ENCODE results near the gene UBE2G2. TPM values are rescaled to one million over a fixed set of nuclear protein-coding genes. Genes with fewer than 3 reads are reported as not detected.

Gene UBE2G2
- total RNA-seq, 2 donors from 2014 or later, result 67.7 to 138 TPM

DNA sequence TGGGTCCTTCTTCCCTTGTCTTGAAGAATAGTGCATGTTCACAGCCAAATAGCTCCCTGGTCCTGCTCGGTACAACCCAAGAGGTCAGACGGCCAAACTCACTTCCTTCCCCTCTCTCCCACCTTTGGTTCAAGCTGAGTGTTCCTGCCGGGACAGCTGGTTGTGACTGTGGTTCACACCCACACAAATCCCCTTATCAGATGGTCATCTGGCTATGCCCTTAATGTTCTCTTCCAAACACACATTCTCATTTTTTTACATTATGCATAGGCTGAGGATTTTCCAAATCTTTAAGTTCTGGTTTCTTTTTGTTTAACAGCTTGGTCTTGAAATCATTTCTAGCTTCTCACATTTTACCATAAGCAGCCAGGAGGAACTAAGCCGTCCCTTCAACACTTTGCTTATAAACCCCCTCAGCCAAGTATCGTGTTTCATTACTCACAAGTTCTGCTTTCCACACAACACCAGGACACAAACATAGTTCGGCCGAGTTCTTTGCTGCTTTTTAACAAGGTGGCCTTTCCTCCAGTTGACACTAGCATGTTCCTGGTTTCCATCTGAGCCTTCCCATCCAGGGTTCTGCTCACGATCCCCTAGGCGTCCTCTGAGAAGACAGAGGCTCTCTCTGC, 70.6 kb downstream of the UBE2G2 start:
- H3K27me3 ChIP-seq (replicated peaks; ENCODE audit: insufficient read depth), result no peaks in the 10 kb centered on the region
- no peaks in the 10 kb centered on the region for H3K9me3 ChIP-seq
- H3K4me1 ChIP-seq (ENCODE audit: control insufficient read depth in 1 of 2, low read depth in 2 of 2), result no peaks in the 10 kb centered on the region
- H3K36me3 ChIP-seq, result no peaks in the 10 kb centered on the region
- TF ChIP-seq, protein P1, sequence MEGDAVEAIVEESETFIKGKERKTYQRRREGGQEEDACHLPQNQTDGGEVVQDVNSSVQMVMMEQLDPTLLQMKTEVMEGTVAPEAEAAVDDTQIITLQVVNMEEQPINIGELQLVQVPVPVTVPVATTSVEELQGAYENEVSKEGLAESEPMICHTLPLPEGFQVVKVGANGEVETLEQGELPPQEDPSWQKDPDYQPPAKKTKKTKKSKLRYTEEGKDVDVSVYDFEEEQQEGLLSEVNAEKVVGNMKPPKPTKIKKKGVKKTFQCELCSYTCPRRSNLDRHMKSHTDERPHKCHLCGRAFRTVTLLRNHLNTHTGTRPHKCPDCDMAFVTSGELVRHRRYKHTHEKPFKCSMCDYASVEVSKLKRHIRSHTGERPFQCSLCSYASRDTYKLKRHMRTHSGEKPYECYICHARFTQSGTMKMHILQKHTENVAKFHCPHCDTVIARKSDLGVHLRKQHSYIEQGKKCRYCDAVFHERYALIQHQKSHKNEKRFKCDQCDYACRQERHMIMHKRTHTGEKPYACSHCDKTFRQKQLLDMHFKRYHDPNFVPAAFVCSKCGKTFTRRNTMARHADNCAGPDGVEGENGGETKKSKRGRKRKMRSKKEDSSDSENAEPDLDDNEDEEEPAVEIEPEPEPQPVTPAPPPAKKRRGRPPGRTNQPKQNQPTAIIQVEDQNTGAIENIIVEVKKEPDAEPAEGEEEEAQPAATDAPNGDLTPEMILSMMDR (IDR thresholded peaks at IDR 0.05), result no peak
- DNase-seq (ENCODE audit: low spot score) (no peak), ATAC-seq (ENCODE audit: insufficient number of reproducible peaks, low FRiP score, low read depth) (no peak)
- H3K27ac ChIP-seq, result no peak overlapping the region
- H3K4me3 ChIP-seq, result no peak overlapping the region

DNA sequence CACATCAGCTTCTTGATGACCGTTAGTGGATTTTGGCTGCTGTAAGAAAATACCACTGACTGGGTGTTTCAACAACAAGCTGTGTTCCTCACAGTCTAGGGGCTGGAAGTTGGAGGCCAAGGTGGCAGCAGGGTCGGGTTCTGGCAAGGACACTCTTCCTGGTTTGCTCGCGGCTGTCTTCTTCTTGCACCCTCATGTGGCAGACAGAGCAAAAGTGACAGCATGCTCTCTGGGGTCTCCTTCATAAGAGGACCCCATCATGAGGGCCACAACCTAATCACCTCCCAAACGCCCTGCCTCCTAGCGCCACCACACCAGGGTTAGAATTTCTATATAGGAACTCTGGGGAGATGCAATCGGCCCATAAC, 71.6 kb downstream of the UBE2G2 start:
- TF ChIP-seq, protein P1 (IDR thresholded peaks at IDR 0.05), result no peak
- H3K27me3 ChIP-seq (replicated peaks; ENCODE audit: insufficient read depth), result no peaks in the 10 kb centered on the region
- H3K36me3 ChIP-seq, result no peaks in the 10 kb centered on the region
- H3K4me3 ChIP-seq, result no peak overlapping the region
- no peaks in the 10 kb centered on the region for H3K4me1 ChIP-seq (ENCODE audit: control insufficient read depth in 1 of 2, low read depth in 2 of 2)
- DNase-seq (ENCODE audit: low spot score) (no peak), ATAC-seq (ENCODE audit: insufficient number of reproducible peaks, low FRiP score, low read depth) (no peak)
- H3K9me3 ChIP-seq, result no peaks in the 10 kb centered on the region
- no peak overlapping the region for H3K27ac ChIP-seq

DNA sequence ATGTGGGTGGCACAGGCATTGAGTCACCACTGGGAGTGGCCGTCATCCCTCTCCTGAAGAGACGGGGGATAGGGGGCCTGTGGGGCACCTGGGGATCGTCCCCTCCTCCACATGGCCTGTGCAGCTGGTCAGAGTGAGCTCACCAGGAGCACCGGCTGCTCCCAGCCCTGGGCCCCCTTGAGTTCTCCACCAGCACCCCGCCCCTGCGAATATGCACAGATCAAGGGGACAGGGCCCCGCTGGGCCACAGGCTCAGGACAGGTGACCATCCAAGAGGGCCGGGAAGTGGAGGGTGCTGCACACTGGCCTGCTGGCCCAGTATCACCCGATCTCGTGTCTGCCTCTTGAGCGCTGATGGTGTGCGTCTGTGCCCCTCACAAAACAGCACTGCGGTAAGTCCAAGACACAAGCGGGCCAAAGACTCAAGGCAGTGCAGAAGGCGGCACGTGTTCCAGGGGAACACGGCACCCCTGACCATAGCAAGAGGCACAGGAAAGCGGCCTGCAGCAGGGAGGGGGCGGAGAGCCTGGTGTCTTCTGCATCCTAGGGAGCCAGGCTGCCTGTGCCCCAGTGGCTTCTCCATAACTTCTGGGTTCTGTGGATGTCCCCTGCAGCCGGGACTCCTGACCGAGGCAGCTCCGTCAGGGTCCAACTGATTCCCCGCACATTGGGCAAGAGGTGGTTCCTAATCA, 72.1 kb downstream of the UBE2G2 start:
- TF ChIP-seq, protein P1 (IDR thresholded peaks at IDR 0.05), result no peak
- no peaks in the 10 kb centered on the region for H3K27me3 ChIP-seq (replicated peaks; ENCODE audit: insufficient read depth)
- H3K4me3 ChIP-seq, result no peak overlapping the region
- H3K4me1 ChIP-seq (ENCODE audit: control insufficient read depth in 1 of 2, low read depth in 2 of 2), result no peaks in the 10 kb centered on the region
- no peak for DNase-seq (ENCODE audit: low spot score)
- H3K9me3 ChIP-seq, result no peaks in the 10 kb centered on the region
- H3K27ac ChIP-seq, result no peak overlapping the region
- no peaks in the 10 kb centered on the region for H3K36me3 ChIP-seq
- ATAC-seq (ENCODE audit: insufficient number of reproducible peaks, low FRiP score, low read depth), result no peak

DNA sequence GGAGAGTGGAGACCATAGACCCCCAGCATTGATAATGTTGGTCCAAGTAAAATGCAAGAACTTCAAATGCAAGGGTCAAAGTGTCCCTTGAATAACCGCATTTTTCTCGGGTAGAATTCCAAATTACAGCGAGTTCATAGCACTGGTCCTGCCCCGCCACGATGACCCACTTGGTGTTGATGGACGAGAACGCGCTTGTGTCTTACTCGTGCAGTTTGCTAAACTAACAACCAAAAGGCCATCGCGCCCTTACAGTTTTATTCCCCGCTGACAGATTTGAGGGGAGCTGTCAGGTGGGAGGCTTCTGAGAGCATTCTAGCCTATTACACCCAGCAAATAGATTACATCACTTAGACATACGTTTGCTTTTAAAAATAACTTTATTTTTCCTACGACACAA, 72.9 kb downstream of the UBE2G2 start:
- DNase-seq (ENCODE audit: low spot score), result no peak
- Histone ChIP-seq H3K27ac (no peak overlapping the region), H3K27me3 (replicated peaks; ENCODE audit: insufficient read depth) (no peaks in the 10 kb centered on the region), H3K4me3 (no peak overlapping the region), H3K36me3 (no peaks in the 10 kb centered on the region), H3K9me3 (no peaks in the 10 kb centered on the region), H3K4me1 (ENCODE audit: control insufficient read depth in 1 of 2, low read depth in 2 of 2) (no peaks in the 10 kb centered on the region)
- no peak for ATAC-seq (ENCODE audit: insufficient number of reproducible peaks, low FRiP score, low read depth)
- TF ChIP-seq, protein P1 (IDR thresholded peaks at IDR 0.05), result no peak

DNA sequence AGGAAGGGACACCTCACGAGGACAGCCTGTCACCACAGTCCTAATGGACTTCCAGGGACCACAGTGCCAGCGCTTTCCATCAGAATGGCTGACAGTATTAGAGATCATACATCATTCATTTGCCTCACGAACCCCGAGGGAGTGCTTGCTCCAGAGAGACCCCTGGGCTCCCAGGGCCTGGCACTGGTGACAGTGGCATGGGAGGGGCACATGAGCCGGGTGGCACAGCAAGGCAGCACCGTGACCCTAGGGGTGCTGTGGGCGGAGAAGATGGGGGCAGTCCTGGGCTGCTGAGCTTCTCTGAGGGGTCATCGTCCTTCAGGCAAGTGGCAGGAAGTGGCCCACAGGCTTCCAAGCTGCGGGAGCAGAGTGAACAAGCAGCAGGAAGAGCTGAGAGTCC, 73.9 kb downstream of the UBE2G2 start:
- TF ChIP-seq, protein P1 (IDR thresholded peaks at IDR 0.05), result no peak
- no peaks in the 10 kb centered on the region for H3K27me3 ChIP-seq (replicated peaks; ENCODE audit: insufficient read depth)
- no peaks in the 10 kb centered on the region for H3K9me3 ChIP-seq

More for the DNA sequence above, 73.9 kb downstream of the UBE2G2 start:
- H3K4me3 ChIP-seq, result no peak overlapping the region
- DNase-seq (ENCODE audit: low spot score) (no peak), ATAC-seq (ENCODE audit: insufficient number of reproducible peaks, low FRiP score, low read depth) (no peak)
- no peaks in the 10 kb centered on the region for H3K4me1 ChIP-seq (ENCODE audit: control insufficient read depth in 1 of 2, low read depth in 2 of 2)
- H3K36me3 ChIP-seq, result no peaks in the 10 kb centered on the region
- H3K27ac ChIP-seq, result no peak overlapping the region

All from thoracic aorta (tissue), 2 donors.